ENCODE results near the gene YRDC.

- TF ChIP-seq POLR2A (IDR thresholded peaks at IDR 0.05), result no peak
- TF ChIP-seq CTCF (IDR thresholded peaks at IDR 0.05), result no peak
- no peak for TF ChIP-seq POLR2AphosphoS5 (IDR thresholded peaks at IDR 0.05)
- no peak for TF ChIP-seq EP300 (IDR thresholded peaks at IDR 0.05)
Observed at GRCh38 chr1:37802439-37802838, 5.6 kb downstream of the YRDC start.
